Activated naive CD4-positive, alpha-beta T cell treated with anti-CD3 and anti-CD28 coated beads for 36 hours (primary cell): ENCODE measurements around the gene RGS17. TPM values are rescaled to one million over a fixed set of nuclear protein-coding genes. Genes with fewer than 3 reads are reported as not detected.
"Not testable (repeated sequence)": the region's sequence is repeated elsewhere in the genome, so short reads cannot be mapped to it uniquely, and the experiment has no call there.

Experiments
- CTCF ChIA-PET: fragments of 350-600 bp; sonication (Branson Sonifier 250); formaldehyde crosslinking; loops from one replicate; lab custom pipeline; 2021; ENCODE audit warnings: antibody characterized with exemption; lab: Charles Lee
- DNase-seq: peaks from one replicate; pipeline ENCODE4 v3.0.0-alpha.2; 2020
- H3K27ac Mint-ChIP-seq: one replicate; pipeline ENCODE4 v1.8.0; 2021; ENCODE audit warnings: mild to moderate bottlenecking, mixed read lengths
- H3K27me3 Mint-ChIP-seq: one replicate; pipeline ENCODE4 v1.8.0; 2021; ENCODE audit warnings: low read depth, mixed read lengths
- H3K36me3 Mint-ChIP-seq: one replicate; pipeline ENCODE4 v1.8.0; 2021; ENCODE audit warnings: low read depth, mixed read lengths
- H3K4me1 Mint-ChIP-seq: one replicate; pipeline ENCODE4 v1.8.0; 2021; ENCODE audit warnings: low read depth, mixed read lengths
- H3K4me3 Mint-ChIP-seq: one replicate; pipeline ENCODE4 v1.8.0; 2021; ENCODE audit warnings: mild to moderate bottlenecking, moderate library complexity, mixed read lengths
- H3K9me3 Mint-ChIP-seq: one replicate; pipeline ENCODE4 v1.8.0; 2021; ENCODE audit warnings: mixed read lengths
- intact Hi-C: fragments of 100-400 bp; cut with micrococcal nuclease; formaldehyde crosslinking; loops from one replicate; pipeline ENCODE4 v1.15.1; 2023
- total RNA-seq, 2 experiments: library from RNA; stranded (reverse); gene quantifications; one replicate each; pipeline ENCODE4 v1.2.3, GENCODE V29; 2021

Gene RGS17
- total RNA-seq, 2 experiments from 2014 or later = not detected

GRCh38 chr6:152986978-152987377, 144.1 kb downstream of the RGS17 start:
- no peaks in the 10 kb centered on the region for H3K27me3 Mint-ChIP-seq
- H3K9me3 Mint-ChIP-seq = no peaks in the 10 kb centered on the region
- H3K4me1 Mint-ChIP-seq = peaks cover 23% of the 10 kb centered on the region
- intact Hi-C loops = no loop called here
- no peak overlapping the region for H3K4me3 Mint-ChIP-seq
- CTCF ChIA-PET = interaction anchor here (1.1 kb wide), 1 partner anchor 17 kb away, joined by 5 read pairs; no protein-coding TSS in a partner anchor
- H3K27ac Mint-ChIP-seq = peak overlapping the region; percentile 25
- no peak for DNase-seq
- H3K36me3 Mint-ChIP-seq = peaks cover 35% of the 10 kb centered on the region

- intact Hi-C loops = loop anchor here (2.0 kb wide), 1 partner anchor 800 kb away; no protein-coding TSS in a partner anchor
- CTCF ChIA-PET = interaction anchor here (0.7 kb wide), 1 partner anchor 1020 kb away, joined by 3 read pairs; no protein-coding TSS in a partner anchor
- peak overlapping the region; percentile 26 for H3K27ac Mint-ChIP-seq
These were observed 145.8 kb downstream of the RGS17 start for GRCh38 chr6:152985300-152985699.

GRCh38 chr6:152984513-152984872, 146.6 kb downstream of the RGS17 start:
- DNase-seq = no peak
- H3K36me3 Mint-ChIP-seq = peaks cover 41% of the 10 kb centered on the region
- no peaks in the 10 kb centered on the region for H3K27me3 Mint-ChIP-seq
- no peaks in the 10 kb centered on the region for H3K9me3 Mint-ChIP-seq
- intact Hi-C loops = loop anchor here (2.0 to 5.0 kb wide), 4 partner anchors 682 to 1282 kb away; no protein-coding TSS in a partner anchor
- H3K4me1 Mint-ChIP-seq = peaks cover 36% of the 10 kb centered on the region
- CTCF ChIA-PET = no interaction called here
- peak overlapping the region; percentile 100 for H3K27ac Mint-ChIP-seq
- peak overlapping the region; percentile 99 for H3K4me3 Mint-ChIP-seq

More at GRCh38 chr6:152985300-152985699, 145.8 kb downstream of the RGS17 start:
- H3K4me1 Mint-ChIP-seq = peaks cover 32% of the 10 kb centered on the region
- not testable (repeated sequence) for DNase-seq, H3K27me3 Mint-ChIP-seq, H3K9me3 Mint-ChIP-seq
- peak overlapping the region; percentile 46 for H3K4me3 Mint-ChIP-seq
- peaks cover 42% of the 10 kb centered on the region for H3K36me3 Mint-ChIP-seq

- CTCF ChIA-PET = interaction anchor here (1.1 to 1.3 kb wide), 2 partner anchors 16 to 17 kb away, joined by 3 to 4 read pairs; no protein-coding TSS in a partner anchor
- Mint-ChIP-seq H3K4me3 (peak overlapping the region; percentile 99), H3K36me3 (peaks cover 46% of the 10 kb centered on the region), H3K27me3 (no peaks in the 10 kb centered on the region), H3K4me1 (peaks cover 40% of the 10 kb centered on the region), H3K9me3 (no peaks in the 10 kb centered on the region), H3K27ac (peak overlapping the region; percentile 100)
- intact Hi-C loops = loop anchor here (2.0 to 5.0 kb wide), 11 partner anchors 41 to 1751 kb away; partner anchors contain the start of genes RMND1 and ZBTB2
- DNase-seq = peak; percentile 93
These were observed 147.2 kb downstream of the RGS17 start for GRCh38 chr6:152983637-152984512.

GRCh38 chr6:152982904-152983636, 148.0 kb downstream of the RGS17 start, which contains the start of gene FBXO5:
FBXO5 (minus strand) TSS chr6:152983041; CDS start chr6:152982959, 82 bp downstream.
- peaks cover 52% of the 10 kb centered on the region for H3K36me3 Mint-ChIP-seq
- peak; percentile 97 for DNase-seq
- intact Hi-C loops = loop anchor here (1.0 to 5.0 kb wide), 11 partner anchors 19 to 1752 kb away; partner anchors contain the start of genes MTRF1L, RMND1 and ZBTB2
- H3K4me3 Mint-ChIP-seq = peak within 1 kb of the TSS; percentile 99
- peak within 1 kb of the TSS; percentile 100 for H3K27ac Mint-ChIP-seq
- CTCF ChIA-PET = interaction anchor here (0.8 to 1.3 kb wide), 3 partner anchors 17 to 42 kb away, joined by 3 to 4 read pairs (median 3); no protein-coding TSS in a partner anchor
- H3K4me1 Mint-ChIP-seq = peaks cover 44% of the 10 kb centered on the region
- no peaks in the 10 kb centered on the region for H3K9me3 Mint-ChIP-seq
- H3K27me3 Mint-ChIP-seq = no peaks in the 10 kb centered on the region

- intact Hi-C loops = loop anchor here (1.0 to 5.0 kb wide), 11 partner anchors 20 to 1753 kb away; partner anchors contain the start of genes MTRF1L, RMND1 and ZBTB2
- peaks cover 57% of the 10 kb centered on the region for H3K36me3 Mint-ChIP-seq
These were observed 148.8 kb downstream of the RGS17 start for GRCh38 chr6:152981989-152982903.

GRCh38 chr6:152981219-152981618, 149.9 kb downstream of the RGS17 start:
- CTCF ChIA-PET = no interaction called here
- no peaks in the 10 kb centered on the region for H3K9me3 Mint-ChIP-seq
- peaks cover 64% of the 10 kb centered on the region for H3K36me3 Mint-ChIP-seq
- H3K4me3 Mint-ChIP-seq = peak overlapping the region; percentile 99
- intact Hi-C loops = loop anchor here (5.0 kb wide), 3 partner anchors 679 to 1279 kb away; no protein-coding TSS in a partner anchor
- H3K27ac Mint-ChIP-seq = no peak overlapping the region
- DNase-seq = no peak
- no peaks in the 10 kb centered on the region for H3K27me3 Mint-ChIP-seq
- H3K4me1 Mint-ChIP-seq = peaks cover 50% of the 10 kb centered on the region

More at GRCh38 chr6:152981989-152982903, 148.8 kb downstream of the RGS17 start:
- peaks cover 49% of the 10 kb centered on the region for H3K4me1 Mint-ChIP-seq
- no peaks in the 10 kb centered on the region for H3K27me3 Mint-ChIP-seq
- peak overlapping the region; percentile 69 for H3K27ac Mint-ChIP-seq
- H3K9me3 Mint-ChIP-seq = no peaks in the 10 kb centered on the region
- DNase-seq = peak; percentile 34
- H3K4me3 Mint-ChIP-seq = peak overlapping the region; percentile 99
- CTCF ChIA-PET = interaction anchor here (0.8 to 1.3 kb wide), 2 partner anchors 18 to 43 kb away, joined by 3 to 4 read pairs; no protein-coding TSS in a partner anchor

GRCh38 chr6:152980656-152981055, 150.4 kb downstream of the RGS17 start:
- Mint-ChIP-seq H3K4me3 (peak overlapping the region; percentile 99), H3K27ac (no peak overlapping the region), H3K36me3 (peaks cover 64% of the 10 kb centered on the region), H3K27me3 (no peaks in the 10 kb centered on the region), H3K9me3 (no peaks in the 10 kb centered on the region), H3K4me1 (peaks cover 50% of the 10 kb centered on the region)
- DNase-seq = no peak
- intact Hi-C loops = loop anchor here (5.0 kb wide), 3 partner anchors 678 to 1278 kb away; no protein-coding TSS in a partner anchor
- CTCF ChIA-PET = no interaction called here

GRCh38 chr6:152979116-152979515, 152.0 kb downstream of the RGS17 start:
- Mint-ChIP-seq H3K9me3 (peaks cover 3% of the 10 kb centered on the region), H3K27me3 (no peaks in the 10 kb centered on the region), H3K4me3 (no peak overlapping the region), H3K4me1 (peaks cover 49% of the 10 kb centered on the region), H3K27ac (no peak overlapping the region), H3K36me3 (peaks cover 69% of the 10 kb centered on the region)
- CTCF ChIA-PET = interaction anchor here (1.2 kb wide), 1 partner anchor 25 kb away, joined by 4 read pairs; no protein-coding TSS in a partner anchor
- intact Hi-C loops = no loop called here
- DNase-seq = no peak

- H3K36me3 Mint-ChIP-seq = peaks cover 72% of the 10 kb centered on the region
- H3K4me3 Mint-ChIP-seq = no peak overlapping the region
- CTCF ChIA-PET = interaction anchor here (1.2 to 1.4 kb wide), 2 partner anchors 24 to 29 kb away, joined by 3 to 4 read pairs; no protein-coding TSS in a partner anchor
- H3K27ac Mint-ChIP-seq = no peak overlapping the region
- intact Hi-C loops = no loop called here
- H3K27me3 Mint-ChIP-seq = no peaks in the 10 kb centered on the region
- H3K4me1 Mint-ChIP-seq = peaks cover 53% of the 10 kb centered on the region
- no peak for DNase-seq
- H3K9me3 Mint-ChIP-seq = peaks cover 3% of the 10 kb centered on the region
These were observed 153.0 kb downstream of the RGS17 start for GRCh38 chr6:152978058-152978457.

GRCh38 chr6:152977556-152977955, 153.5 kb downstream of the RGS17 start:
- intact Hi-C loops = no loop called here
- DNase-seq = no peak
- Mint-ChIP-seq H3K4me1 (peaks cover 53% of the 10 kb centered on the region), H3K4me3 (no peak overlapping the region), H3K27ac (no peak overlapping the region), H3K27me3 (no peaks in the 10 kb centered on the region), H3K9me3 (peaks cover 3% of the 10 kb centered on the region), H3K36me3 (peaks cover 77% of the 10 kb centered on the region)
- CTCF ChIA-PET = interaction anchor here (0.6 to 1.4 kb wide), 2 partner anchors 29 to 1242 kb away, joined by 3 to 4 read pairs; no protein-coding TSS in a partner anchor
